Ovary (tissue), 3 donors: ENCODE measurements around the gene MAMLD1.

Experiments
- CTCF ChIP-seq, 3 donors: fragments of 450-650 bp in 2 of 3; fragments of 200-600 bp in 1 of 3; IDR thresholded peaks; one replicate each; pipeline versions ENCODE4 v1.5.1 to v1.8.0; 2016 to 2022; ENCODE audit warnings: antibody characterized with exemption in 3 of 3, mild to moderate bottlenecking in 1 of 3
- EP300 ChIP-seq: sonication (generic); formaldehyde crosslinking; IDR thresholded peaks from one replicate; pipeline ENCODE4 v1.6.1; 2017; ENCODE audit warnings: antibody characterized with exemption
- POLR2A ChIP-seq: fragments of 450-650 bp; IDR thresholded peaks from one replicate; pipeline ENCODE4 v1.6.1; 2017; ENCODE audit warnings: antibody characterized with exemption, mild to moderate bottlenecking, moderate library complexity
- donor health status: DM: no; HTN: no; CAD: no.

GRCh38 chrX:150454083-150454482, 91.0 kb downstream of the MAMLD1 start:
- no peak for TF ChIP-seq POLR2A
- no peak for TF ChIP-seq EP300
- TF ChIP-seq CTCF (IDR thresholded peaks at IDR 0.05): no peak
